HEK293 (cell line): ENCODE data around the gene PIP5KL1.

Experiments
- FEZF1 ChIP-seq: fragments of 450-650 bp; formaldehyde crosslinking; IDR thresholded peaks from 2 replicates; pipeline ENCODE4 v1.5.1; 2016; ENCODE audit warnings: missing biosample characterization, missing genetic modification characterization
- KLF10 ChIP-seq: fragments of 450-650 bp; IDR thresholded peaks from 2 replicates; pipeline ENCODE4 v1.5.1; 2018; ENCODE audit warnings: missing biosample characterization, mild to moderate bottlenecking, missing genetic modification characterization
- ZNF274 ChIP-seq, 2 experiments: fragments of 200-500 bp in 1 of 2; fragments of 450-650 bp in 1 of 2; sonication (Bioruptor generic) in 1 of 2; formaldehyde crosslinking in 1 of 2; IDR thresholded peaks; 2 replicates each; pipeline versions ENCODE4 v1.5.1 to v1.6.1; 2014 to 2016; ENCODE audit warnings: borderline replicate concordance in 1 of 2, inconsistent platforms in 1 of 2, low read length in 1 of 2, missing biosample characterization in 1 of 2, missing genetic modification characterization in 1 of 2
- ZNF391 ChIP-seq: fragments of 450-650 bp; formaldehyde crosslinking; IDR thresholded peaks from 2 replicates; pipeline ENCODE4 v1.5.1; 2016; ENCODE audit warnings: low read depth, missing biosample characterization, missing genetic modification characterization, borderline replicate concordance
- ZNF76 ChIP-seq: fragments of 450-650 bp; formaldehyde crosslinking; IDR thresholded peaks from 2 replicates; pipeline ENCODE4; 2016; ENCODE audit warnings: low read depth, missing biosample characterization, missing genetic modification characterization, borderline replicate concordance
- ZNF768 ChIP-seq: fragments of 450-650 bp; formaldehyde crosslinking; IDR thresholded peaks from 2 replicates; pipeline ENCODE4 v1.5.1; 2018; ENCODE audit warnings: missing biosample characterization, mild to moderate bottlenecking, missing genetic modification characterization
- ZNF776 ChIP-seq: fragments of 450-650 bp; formaldehyde crosslinking; IDR thresholded peaks from 2 replicates; pipeline ENCODE4 v1.5.0; 2017; ENCODE audit warnings: missing biosample characterization, missing genetic modification characterization, borderline replicate concordance
- TF ChIP-seq, protein P1 (sequence below): fragments of 450-650 bp; formaldehyde crosslinking; IDR thresholded peaks from 2 replicates; pipeline ENCODE4 v1.5.1; 2016; ENCODE audit warnings: missing biosample characterization, missing genetic modification characterization
- TF ChIP-seq, protein P2 (sequence below): fragments of 450-650 bp; formaldehyde crosslinking; IDR thresholded peaks from 2 replicates; pipeline ENCODE4 v1.5.1; 2016; ENCODE audit warnings: missing biosample characterization, missing genetic modification characterization
- TF ChIP-seq, protein P3 (sequence below): fragments of 450-650 bp; formaldehyde crosslinking; optimal IDR thresholded peaks from 2 replicates; pipeline ENCODE3; 2016; ENCODE audit warnings: missing biosample characterization, mild to moderate bottlenecking, missing genetic modification characterization

DNA sequence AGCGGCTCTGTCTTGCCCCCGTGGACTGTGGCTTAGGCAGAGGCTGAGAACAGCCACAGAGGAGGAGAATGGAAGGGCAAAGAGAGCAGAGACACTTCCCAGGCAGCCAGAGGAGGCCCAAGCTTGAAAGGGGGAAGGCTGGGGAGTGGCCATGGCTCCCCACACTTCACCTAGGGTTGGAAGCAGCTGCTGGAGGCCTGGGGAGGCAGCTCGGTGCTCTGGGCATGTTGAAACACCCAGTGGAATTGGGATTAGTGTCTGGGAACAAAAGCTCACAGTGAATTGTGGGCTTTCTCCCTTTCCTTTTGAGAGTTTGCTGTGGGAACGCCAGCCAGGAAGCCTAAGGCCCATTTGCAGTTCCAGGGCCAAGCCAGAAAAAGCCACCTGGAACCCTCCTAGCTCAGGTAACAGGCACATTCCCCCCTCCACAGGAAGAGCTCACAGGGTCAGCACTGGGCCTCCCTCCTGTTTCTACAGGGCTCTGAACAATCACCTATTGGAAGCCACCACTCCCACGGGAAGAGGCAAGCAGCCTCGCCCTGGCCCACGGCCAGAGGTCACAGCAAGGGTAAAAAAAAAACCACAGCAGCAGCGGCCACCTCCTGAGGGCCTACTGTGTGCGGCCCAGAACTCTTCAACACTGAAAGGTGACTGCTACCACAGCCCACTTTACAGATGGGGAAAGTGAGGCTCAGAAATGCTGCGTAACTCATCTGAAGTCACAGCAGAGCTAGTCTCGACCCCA lies 30.0 kb upstream of the PIP5KL1 start:
- TF ChIP-seq ZNF391 (tag by site-specific recombination) (no peak), ZNF776 (tag by site-specific recombination) (no peak), ZNF76 (tag by site-specific recombination) (no peak), KLF10 (tag by site-specific recombination) (no peak), ZNF768 (no peak), FEZF1 (tag by site-specific recombination) (no peak), ZNF274 (IDR thresholded peaks at IDR 0.05; ENCODE audit: low read length) (no peak), ZNF274 (tag by site-specific recombination; IDR thresholded peaks at IDR 0.05; ENCODE audit: borderline replicate concordance) (no peak)
- TF ChIP-seq, protein P1, sequence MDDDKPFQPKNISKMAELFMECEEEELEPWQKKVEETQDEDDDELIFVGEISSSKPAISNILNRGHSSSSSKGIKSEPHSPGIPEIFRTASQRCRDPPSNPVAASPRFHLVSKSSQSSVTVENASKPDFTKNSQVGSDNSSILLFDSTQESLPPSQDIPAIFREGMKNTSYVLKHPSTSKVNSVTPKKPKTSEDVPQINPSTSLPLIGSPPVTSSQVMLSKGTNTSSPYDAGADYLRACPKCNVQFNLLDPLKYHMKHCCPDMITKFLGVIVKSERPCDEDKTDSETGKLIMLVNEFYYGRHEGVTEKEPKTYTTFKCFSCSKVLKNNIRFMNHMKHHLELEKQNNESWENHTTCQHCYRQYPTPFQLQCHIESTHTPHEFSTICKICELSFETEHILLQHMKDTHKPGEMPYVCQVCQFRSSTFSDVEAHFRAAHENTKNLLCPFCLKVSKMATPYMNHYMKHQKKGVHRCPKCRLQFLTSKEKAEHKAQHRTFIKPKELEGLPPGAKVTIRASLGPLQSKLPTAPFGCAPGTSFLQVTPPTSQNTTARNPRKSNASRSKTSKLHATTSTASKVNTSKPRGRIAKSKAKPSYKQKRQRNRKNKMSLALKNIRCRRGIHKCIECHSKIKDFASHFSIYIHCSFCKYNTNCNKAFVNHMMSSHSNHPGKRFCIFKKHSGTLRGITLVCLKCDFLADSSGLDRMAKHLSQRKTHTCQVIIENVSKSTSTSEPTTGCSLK (tag by site-specific recombination): no peak
- TF ChIP-seq, protein P2, sequence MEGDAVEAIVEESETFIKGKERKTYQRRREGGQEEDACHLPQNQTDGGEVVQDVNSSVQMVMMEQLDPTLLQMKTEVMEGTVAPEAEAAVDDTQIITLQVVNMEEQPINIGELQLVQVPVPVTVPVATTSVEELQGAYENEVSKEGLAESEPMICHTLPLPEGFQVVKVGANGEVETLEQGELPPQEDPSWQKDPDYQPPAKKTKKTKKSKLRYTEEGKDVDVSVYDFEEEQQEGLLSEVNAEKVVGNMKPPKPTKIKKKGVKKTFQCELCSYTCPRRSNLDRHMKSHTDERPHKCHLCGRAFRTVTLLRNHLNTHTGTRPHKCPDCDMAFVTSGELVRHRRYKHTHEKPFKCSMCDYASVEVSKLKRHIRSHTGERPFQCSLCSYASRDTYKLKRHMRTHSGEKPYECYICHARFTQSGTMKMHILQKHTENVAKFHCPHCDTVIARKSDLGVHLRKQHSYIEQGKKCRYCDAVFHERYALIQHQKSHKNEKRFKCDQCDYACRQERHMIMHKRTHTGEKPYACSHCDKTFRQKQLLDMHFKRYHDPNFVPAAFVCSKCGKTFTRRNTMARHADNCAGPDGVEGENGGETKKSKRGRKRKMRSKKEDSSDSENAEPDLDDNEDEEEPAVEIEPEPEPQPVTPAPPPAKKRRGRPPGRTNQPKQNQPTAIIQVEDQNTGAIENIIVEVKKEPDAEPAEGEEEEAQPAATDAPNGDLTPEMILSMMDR (tag by site-specific recombination): no peak
- TF ChIP-seq, protein P3, sequence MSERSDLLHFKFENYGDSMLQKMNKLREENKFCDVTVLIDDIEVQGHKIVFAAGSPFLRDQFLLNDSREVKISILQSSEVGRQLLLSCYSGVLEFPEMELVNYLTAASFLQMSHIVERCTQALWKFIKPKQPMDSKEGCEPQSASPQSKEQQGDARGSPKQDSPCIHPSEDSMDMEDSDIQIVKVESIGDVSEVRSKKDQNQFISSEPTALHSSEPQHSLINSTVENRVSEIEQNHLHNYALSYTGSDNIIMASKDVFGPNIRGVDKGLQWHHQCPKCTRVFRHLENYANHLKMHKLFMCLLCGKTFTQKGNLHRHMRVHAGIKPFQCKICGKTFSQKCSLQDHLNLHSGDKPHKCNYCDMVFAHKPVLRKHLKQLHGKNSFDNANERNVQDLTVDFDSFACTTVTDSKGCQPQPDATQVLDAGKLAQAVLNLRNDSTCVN (tag by site-specific recombination): no peak
